H1 (cell line): ENCODE data around the gene MCF2L2.

Experiments used
- CBX8 ChIP-seq: fragments of 300-800, 300-1000 bp; sonication (generic); IDR thresholded peaks from 2 replicates; pipeline ENCODE4 v1.7.1; 2016; ENCODE audit warnings: low read depth, low read length, borderline replicate concordance
- CEBPB ChIP-seq: IDR thresholded peaks from 2 replicates; pipeline ENCODE4 v1.6.1; 2012; ENCODE audit warnings: low read depth, low read length
- CTBP2 ChIP-seq: IDR thresholded peaks from 2 replicates; pipeline ENCODE4 v1.7.0; 2011; ENCODE audit warnings: borderline replicate concordance, mild to moderate bottlenecking, moderate library complexity, mixed read lengths, low read length; ENCODE audit not compliant: insufficient read depth, insufficient read length
- EP300 ChIP-seq, 2 experiments: IDR thresholded peaks; 1 replicate in 1 of 2; 2 replicates in 1 of 2; pipeline ENCODE4 v1.6.1; 2011 to 2012; ENCODE audit warnings: low read depth in 2 of 2, low read length in 2 of 2, mild to moderate bottlenecking in 2 of 2, borderline replicate concordance in 1 of 2, inconsistent platforms in 1 of 2, moderate library complexity in 1 of 2
- EZH2 ChIP-seq: fragments of 200-600 bp; sonication (generic); IDR thresholded peaks from 2 replicates; pipeline ENCODE4 v1.7.1; 2012; ENCODE audit warnings: low read depth, mild to moderate bottlenecking, moderate library complexity, low read length, inconsistent platforms; ENCODE audit not compliant: severe bottlenecking
- GABPA ChIP-seq: IDR thresholded peaks from 2 replicates; pipeline ENCODE4 v1.6.1; 2011; ENCODE audit warnings: mild to moderate bottlenecking, low read length, moderate library complexity, borderline replicate concordance; ENCODE audit not compliant: insufficient read depth
- POLR2A ChIP-seq, 2 experiments: IDR thresholded peaks; 1 replicate in 1 of 2; 2 replicates in 1 of 2; pipeline ENCODE4 v1.6.1; 2011; ENCODE audit warnings: low read depth in 2 of 2, low read length in 2 of 2, mild to moderate bottlenecking in 2 of 2; ENCODE audit errors: control extremely low read depth in 1 of 2
- POLR2AphosphoS5 ChIP-seq: IDR thresholded peaks from 2 replicates; pipeline ENCODE4 v1.6.1; 2011; ENCODE audit warnings: low read depth, low read length
- SP2 ChIP-seq: IDR thresholded peaks from 2 replicates; pipeline ENCODE4 v1.6.1; 2012; ENCODE audit warnings: mild to moderate bottlenecking, low read length, inconsistent platforms
- TCF12 ChIP-seq: IDR thresholded peaks from 2 replicates; pipeline ENCODE4 v1.6.1; 2011; ENCODE audit warnings: low read depth, mild to moderate bottlenecking, low read length
- TEAD4 ChIP-seq: IDR thresholded peaks from 2 replicates; pipeline ENCODE4 v1.6.1; 2012; ENCODE audit warnings: low read depth, low read length, inconsistent platforms, mixed read lengths
- YY1 ChIP-seq: IDR thresholded peaks from 2 replicates; pipeline ENCODE4 v1.6.1; 2011; ENCODE audit warnings: low read depth, mild to moderate bottlenecking, low read length
- TF ChIP-seq, protein P1 (sequence below): IDR thresholded peaks from 2 replicates; pipeline ENCODE4 v1.6.1; 2011; ENCODE audit warnings: low read length, improper control_type of control experiment
- TF ChIP-seq, protein P2 (sequence below), 3 experiments: IDR thresholded peaks; 1 replicate in 2 of 3; 2 replicates in 1 of 3; pipeline versions ENCODE4 v1.5.1 to v1.6.1; 2011; ENCODE audit warnings: low read length in 3 of 3, mild to moderate bottlenecking in 3 of 3, inconsistent platforms in 2 of 3, low read depth in 1 of 3, moderate library complexity in 1 of 3; ENCODE audit not compliant: insufficient read depth in 1 of 3; ENCODE audit errors: control extremely low read depth in 1 of 3

DNA sequence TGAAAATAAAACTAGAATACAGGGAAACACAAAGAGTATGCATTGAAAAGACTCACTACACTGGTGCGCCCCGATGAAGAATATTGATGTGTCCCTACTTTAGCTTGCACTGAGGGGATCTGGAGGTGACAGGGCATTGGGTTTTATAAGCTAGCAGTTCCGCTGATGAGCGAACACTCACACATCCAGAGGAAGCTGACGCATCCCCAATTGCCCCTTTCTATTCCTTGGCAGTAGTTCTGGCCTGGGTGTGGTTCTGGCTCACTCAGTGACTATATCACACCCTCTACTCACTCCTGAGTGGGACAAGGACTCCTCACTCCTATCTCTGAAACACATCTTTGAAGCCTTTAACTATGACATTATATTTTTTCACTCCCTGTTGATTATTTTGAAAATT is 104.3 kb downstream of the MCF2L2 start:
- no peak for TF ChIP-seq EZH2
- TF ChIP-seq YY1, result no peak
- TF ChIP-seq EP300 (IDR thresholded peaks at IDR 0.05; ENCODE audit: borderline replicate concordance in 1 of 2, low read depth in 2 of 2, low read length in 2 of 2), result no peak
- no peak for TF ChIP-seq SP2
- no peak for TF ChIP-seq POLR2A (IDR thresholded peaks at IDR 0.05; ENCODE audit: control extremely low read depth in 1 of 2, low read depth in 2 of 2, low read length in 2 of 2)
- TF ChIP-seq CBX8, result no peak
- no peak for TF ChIP-seq CEBPB
- TF ChIP-seq, protein P1, sequence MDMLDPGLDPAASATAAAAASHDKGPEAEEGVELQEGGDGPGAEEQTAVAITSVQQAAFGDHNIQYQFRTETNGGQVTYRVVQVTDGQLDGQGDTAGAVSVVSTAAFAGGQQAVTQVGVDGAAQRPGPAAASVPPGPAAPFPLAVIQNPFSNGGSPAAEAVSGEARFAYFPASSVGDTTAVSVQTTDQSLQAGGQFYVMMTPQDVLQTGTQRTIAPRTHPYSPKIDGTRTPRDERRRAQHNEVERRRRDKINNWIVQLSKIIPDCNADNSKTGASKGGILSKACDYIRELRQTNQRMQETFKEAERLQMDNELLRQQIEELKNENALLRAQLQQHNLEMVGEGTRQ, result no peak
- TF ChIP-seq POLR2AphosphoS5, result no peak
- no peak for TF ChIP-seq TEAD4
- no peak for TF ChIP-seq GABPA
- no peak for TF ChIP-seq CTBP2
- TF ChIP-seq TCF12, result no peak
- TF ChIP-seq, protein P2, sequence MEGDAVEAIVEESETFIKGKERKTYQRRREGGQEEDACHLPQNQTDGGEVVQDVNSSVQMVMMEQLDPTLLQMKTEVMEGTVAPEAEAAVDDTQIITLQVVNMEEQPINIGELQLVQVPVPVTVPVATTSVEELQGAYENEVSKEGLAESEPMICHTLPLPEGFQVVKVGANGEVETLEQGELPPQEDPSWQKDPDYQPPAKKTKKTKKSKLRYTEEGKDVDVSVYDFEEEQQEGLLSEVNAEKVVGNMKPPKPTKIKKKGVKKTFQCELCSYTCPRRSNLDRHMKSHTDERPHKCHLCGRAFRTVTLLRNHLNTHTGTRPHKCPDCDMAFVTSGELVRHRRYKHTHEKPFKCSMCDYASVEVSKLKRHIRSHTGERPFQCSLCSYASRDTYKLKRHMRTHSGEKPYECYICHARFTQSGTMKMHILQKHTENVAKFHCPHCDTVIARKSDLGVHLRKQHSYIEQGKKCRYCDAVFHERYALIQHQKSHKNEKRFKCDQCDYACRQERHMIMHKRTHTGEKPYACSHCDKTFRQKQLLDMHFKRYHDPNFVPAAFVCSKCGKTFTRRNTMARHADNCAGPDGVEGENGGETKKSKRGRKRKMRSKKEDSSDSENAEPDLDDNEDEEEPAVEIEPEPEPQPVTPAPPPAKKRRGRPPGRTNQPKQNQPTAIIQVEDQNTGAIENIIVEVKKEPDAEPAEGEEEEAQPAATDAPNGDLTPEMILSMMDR (IDR thresholded peaks at IDR 0.05; ENCODE audit: control extremely low read depth in 1 of 3, insufficient read depth in 1 of 3, low read depth in 1 of 3, low read length in 3 of 3), result no peak
